T follicular helper cell (primary cell): ENCODE data around the gene CCDC117.
"Not testable (repeated sequence)": the region's sequence is repeated elsewhere in the genome, so short reads cannot be mapped to it uniquely, and the experiment has no call there.

Experiments
- DNase-seq: peaks from one replicate; pipeline ENCODE4 v3.0.0-alpha.2; 2020; ENCODE audit warnings: low read depth

Gene CCDC117

DNA sequence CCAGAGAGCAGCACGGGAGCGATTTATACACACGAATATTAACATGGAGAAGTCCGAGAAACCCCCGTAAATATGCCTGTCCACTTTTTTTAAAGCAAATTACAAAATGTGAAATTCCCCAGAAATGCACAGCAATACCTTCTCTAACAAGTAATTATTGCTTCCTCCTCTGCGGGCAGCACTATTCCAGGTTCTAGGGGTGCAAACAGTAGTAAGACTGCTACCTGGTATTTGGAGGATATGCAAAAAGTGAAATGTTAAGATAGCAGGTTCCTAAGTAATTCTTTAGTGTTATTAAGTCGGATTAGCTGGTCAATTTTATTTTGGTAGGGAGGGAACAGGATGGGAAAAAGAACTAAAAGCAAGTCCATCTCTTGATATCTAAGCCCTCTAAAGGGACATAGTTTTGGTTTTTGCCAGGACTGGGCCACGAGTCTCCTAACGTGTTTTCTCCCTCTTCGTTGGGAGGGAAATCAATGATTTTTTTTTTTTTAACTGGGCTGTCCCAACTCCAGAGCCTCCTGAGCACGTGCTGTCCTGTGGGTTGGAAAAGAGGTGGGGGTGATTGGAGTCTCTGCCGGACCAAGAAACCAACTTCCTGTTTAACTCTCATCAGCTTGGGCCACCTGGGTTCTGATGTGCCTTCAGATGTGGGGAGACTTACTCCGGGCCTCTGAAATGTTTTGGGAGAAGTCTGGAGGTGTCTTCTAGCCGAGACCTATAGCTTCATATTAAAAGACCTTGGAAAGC is 29.5 kb downstream of the CCDC117 start:
- no peak for DNase-seq

DNA sequence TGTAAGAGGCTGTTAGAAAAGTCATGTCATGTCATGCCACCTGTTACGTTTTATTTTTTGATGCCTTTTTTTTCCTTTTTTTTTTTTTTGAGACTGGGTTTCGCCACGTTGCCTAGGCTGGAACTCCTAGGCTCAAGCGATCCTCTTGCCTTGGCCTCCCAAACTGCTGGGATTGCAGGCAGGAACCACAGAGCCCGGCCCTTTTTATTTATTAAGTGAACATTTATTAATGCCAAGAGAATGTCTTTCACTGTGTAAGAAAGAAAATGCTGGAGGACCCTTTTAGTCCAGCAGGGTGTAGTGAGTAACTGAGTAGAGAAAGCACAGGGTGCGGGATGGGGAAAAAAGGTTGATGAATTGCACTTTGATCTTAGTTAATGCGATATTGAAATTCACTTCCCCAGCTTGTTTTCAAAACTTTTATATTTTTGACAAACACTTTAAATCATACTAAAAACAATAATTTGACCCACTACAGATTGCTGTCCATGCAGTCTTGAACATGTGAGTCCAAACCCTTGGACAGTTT is 30.2 kb downstream of the CCDC117 start:
- DNase-seq, result no peak

DNA sequence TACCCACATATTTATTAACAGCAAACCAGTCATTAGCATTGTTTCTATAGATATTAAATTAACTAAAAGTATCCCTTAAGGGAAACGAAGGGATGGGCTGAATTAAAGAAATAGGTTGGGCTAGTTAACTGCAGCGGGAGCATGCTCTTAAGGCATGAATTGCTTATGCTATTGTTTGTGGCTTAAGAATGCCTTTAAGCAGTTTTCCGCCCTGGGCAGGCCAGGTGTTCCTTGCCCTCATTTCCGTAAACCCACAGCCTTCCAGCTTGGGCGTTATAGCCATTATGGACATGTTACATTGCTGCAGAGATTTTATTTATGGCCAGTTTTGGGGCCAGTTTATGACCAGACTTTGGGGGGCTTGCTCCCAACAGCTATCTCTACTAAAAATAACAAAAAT is 32.9 kb downstream of the CCDC117 start:
- not testable (repeated sequence) for DNase-seq

DNA sequence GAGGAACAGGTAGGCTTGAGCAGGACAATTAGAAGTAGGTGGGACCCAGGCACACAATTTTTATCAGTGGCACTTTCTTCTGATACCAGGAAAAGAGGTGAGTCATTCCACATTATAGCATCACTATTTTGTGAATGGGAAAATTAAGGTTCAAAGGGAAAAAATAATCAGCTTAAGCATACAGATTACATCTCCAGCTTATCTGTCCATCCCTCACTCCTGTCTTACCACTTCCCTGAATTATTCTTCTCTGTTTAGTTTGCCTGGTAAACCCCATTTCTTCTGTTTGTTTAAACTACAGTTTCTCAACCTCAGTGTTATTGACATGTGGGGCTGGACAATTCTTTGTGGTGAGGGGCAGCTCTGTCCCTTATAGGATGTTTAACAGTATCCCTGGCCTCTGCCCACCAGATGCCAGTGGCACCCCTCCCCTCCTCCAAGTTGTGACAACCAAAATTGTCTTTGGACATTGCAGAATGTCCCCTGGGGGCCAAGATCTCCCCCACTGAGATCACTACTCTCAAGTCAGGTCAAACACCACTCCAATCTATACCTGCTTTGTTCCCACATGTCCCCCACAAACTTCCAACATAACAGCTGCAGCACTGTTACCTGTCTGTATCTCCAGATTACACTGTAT is 36.3 kb downstream of the CCDC117 start:
- DNase-seq, result no peak

DNA sequence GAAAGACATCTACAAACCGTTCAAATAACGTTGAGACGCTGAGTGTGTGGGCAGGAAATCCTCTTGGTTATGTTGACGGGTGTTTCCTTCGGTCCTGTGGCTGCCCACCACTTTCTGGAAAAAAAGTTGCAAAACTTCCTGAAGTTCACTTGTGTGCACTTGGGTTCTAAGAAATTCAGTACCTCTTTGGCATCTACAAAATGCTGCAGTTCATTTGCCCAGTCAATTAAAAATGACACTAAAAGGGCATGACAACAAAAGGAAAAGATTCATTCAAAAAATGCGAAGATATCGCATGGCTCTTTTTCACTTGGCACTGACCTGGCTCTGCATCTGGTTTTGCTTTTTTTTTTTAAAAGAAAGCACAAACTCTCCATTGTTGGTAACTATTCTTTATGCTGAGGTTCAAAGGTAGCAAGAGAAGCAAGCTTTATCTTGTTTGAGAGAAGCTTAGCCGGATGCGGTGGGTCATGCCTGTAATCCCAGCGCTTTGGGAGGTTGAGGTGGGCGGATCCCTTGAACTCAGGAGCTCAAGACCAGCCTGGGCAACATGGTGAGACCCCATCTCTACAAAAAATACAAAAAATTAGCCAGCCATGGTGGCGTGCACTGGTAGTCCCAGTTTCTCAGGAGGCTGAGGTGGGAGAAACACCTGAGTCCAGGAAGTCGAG is 38.5 kb downstream of the CCDC117 start:
- no peak for DNase-seq

DNA sequence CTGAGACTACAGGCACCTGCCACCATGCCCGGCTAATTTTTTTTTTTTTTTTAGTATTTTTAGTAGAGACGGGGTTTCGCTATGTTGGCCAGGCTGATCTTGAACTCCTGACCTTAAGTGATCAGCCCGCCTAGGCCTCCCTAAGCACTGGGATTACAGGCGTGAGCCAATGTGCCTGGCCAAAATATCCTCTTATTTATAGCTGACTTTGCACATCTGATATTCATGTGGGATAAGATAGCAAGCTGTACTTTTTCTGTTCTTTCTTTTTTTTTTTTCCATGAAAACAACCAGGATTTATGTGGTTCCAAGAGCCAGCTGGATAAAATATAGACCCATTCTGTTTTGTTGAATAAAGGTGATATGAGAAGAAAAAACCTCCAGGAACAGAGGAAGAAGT is 40.0 kb downstream of the CCDC117 start:
- no peak for DNase-seq

DNA sequence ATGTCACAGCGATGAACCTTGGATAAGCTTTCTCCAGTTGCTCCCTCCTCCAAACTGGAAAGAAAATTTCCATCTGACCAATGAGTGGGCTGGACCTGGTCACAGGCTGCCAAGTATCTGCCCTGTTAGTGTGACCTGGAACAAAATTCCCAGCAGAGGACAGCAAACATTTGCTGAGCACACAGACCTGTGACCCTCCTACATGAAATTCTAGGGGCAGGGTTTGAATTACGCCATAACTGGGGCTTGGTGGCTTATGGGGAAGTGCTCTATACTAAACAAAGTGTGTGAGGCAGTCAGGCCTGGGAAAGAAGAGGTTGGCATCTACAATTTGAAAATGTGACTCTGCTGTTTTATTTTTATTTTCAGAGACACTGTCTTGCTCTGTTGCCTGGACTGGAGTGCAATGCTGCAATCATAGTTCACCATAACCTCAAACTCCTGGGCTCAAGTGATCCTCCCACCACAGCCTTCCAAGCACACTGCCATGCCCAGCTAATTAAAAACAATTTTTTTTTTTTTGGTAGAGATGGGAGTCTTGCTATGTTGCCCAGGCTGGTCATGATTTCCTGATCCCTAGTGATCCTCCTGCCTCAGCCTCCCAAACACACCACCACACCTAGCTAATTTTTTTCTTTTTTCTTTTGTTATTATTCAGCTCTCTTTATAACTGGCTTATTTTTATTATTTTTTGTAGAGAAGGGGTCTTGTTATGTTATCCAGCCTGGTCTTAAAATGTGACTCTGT is 41.5 kb downstream of the CCDC117 start:
- no peak for DNase-seq

DNA sequence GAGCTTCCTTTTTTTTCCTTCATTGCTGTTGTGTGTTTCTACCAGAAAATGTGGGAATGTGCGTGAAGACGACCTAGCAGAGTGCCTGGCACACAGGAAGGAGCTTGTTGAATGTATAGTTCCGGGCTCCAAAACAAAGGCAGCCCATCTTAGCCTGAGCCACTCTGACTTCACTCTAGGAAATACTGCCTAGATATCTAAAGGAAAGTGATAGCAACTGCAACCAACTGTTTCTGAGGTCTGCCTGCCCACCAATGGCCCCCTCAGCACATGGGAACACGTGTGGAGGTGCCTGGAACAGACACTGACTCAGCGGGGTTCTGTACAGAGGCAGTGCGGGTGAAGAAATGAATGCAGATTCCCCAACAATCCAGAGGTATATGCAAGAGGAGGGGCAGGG is 42.6 kb downstream of the CCDC117 start:
- DNase-seq, result no peak

DNA sequence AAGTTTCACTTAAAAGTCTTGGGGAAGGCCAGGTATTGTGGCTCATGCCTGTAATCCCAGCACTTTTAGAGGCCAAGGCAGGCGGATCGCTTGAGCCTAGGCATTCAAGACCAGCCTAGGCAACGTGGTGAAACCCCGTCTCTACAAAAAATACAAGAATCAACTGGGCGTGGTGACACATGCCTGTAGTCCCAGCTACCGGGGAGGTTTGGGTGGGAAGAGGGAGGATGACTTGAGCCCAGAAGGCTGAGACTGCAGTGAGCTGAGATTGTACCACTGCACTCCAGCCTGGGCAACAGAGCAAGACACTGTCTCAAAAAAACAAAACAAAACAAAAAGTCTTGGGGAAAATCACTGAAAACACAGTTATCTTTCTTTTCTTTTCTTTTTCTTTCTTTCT is 43.2 kb downstream of the CCDC117 start:
- no peak for DNase-seq

DNA sequence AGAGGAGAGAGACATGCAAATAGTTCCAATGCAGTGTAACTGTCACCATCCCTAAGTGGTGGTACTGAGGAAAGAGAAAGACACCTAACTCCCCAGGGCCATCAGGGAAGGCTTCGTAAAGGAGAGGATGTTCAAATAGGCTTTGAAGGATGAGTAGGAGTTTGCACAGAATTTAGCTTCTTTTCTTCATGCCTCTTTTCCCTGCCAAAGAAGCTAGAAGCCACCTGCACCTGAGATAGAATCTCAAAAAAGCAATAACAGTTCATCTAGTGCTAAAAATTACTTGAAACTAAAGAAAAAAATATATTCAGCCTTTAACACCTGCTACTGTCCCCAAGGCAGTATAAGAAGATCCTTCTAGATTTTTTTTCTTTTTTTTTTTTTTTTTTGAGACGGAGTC is 44.6 kb downstream of the CCDC117 start:
- no peak for DNase-seq

DNA sequence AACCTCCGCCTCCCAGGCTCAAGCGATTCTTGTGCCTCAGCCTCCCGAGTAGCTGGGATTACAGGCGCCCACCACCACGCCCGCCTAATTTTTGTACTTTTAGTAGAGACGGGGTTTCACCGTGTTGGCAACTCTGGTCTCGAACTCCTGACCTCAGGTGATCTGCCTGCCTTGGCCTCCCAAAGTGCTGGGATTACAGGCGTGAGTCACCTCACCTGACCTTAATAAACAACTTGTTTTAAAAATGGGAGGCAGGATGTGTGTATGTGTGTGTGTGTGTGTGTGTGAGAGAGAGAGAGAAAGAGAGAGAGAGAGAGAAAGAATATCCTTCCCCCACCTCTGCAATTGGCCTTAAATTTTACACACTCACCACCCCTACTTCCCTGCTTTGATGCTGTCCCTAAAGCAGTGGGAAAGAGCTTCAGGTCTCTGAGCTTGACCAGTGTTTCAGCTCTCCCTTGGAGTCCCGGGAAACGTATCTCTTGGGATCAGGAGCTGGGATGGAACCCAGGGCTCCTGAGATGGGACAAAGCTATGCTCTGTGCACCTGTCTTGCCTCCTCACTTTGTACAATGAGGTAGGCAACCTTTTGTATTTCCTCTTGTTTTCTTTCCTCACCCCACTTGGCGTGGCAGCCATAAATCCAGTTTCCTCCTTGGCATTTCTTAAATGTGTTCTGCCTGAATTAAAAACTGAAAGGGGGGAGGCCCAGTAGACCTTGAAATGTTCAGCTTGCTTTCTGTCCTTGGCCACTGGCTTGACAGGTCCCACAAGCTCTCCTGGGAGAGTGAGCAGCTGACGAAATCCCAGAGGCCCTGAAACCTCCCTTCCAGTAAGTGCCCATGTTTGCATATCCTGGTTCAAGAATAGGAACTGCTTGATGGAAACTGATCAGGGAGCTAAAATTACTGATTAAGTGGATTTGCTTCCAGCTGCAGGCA is 45.7 kb downstream of the CCDC117 start:
- DNase-seq, result no peak

DNA sequence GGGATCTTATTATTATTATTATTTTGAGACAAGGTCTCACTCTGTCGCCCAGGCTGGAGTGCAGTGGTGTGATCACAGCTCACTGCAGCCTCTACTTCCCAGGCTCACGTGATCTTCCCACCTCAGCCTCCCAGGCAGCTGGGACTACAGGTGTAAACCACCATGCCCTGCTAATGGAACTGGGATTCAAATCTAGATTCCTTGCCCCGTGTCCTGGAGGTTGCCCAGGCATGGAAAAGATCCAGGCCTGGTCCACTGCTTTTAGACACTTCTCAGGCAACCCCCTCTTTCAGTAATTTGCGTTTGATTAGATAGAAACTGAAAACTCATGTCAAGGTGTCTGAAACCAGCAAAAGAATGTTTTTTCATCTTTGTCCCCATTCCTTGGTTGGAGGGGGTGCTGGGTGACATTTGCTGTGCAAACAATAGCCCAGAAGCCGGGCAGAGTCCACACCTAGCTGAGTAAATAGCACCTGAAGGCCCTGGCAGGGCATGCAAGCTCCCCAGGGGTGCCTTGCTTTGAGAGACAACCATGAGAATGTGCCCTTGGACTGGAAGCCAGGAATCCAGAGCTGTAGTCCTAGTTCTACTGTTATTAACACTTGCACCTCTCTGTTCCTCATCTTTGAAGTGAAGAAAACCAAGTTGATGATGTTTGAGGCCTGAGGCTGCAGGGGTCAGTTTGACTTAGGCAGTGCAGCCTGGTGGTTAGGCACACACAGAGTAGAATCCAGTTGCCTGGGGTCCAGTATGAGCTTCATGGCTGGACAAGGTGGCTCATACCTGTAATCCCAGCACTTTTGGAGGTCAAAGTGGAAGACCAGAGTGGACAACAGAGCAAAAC is 47.0 kb downstream of the CCDC117 start:
- DNase-seq, result no peak

DNA sequence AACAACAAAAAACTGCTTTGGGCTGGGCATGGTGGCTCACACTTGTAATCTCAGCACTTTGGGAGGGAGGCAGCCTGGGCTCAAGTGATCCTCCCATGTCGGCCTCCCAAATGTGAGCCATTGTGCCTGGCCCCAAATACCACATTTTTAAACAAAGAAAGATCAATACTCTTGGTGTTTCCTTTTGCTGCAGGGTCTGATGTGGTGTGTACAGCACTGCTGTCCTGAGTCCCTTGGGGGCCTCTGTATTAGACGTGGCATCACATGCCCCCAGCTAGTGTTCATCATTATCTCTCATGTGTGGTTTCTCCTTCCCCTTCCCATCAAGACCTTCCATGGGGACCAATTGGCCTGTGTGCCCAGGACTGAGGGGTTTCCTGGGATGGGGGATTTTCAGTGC is 48.4 kb downstream of the CCDC117 start:
- DNase-seq, result no peak

DNA sequence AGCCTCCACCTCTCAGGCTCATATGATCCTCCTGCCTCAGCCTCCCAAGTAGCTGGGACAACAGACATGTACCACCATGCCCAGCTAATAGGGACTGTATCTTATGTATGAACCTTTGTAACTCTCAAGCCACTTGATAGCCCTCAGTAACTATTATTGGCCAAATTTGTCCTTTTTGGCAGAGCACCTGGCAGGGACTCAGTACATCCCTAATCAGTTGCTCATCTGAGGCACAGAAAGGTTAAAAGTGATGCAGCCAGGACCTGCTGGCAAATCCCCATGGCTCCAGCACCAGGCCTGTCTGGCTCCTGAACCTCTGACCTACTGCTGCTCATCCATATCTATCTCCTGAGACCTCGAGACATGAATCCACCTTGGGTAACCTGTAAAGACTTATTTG is 49.0 kb downstream of the CCDC117 start:
- no peak for DNase-seq

DNA sequence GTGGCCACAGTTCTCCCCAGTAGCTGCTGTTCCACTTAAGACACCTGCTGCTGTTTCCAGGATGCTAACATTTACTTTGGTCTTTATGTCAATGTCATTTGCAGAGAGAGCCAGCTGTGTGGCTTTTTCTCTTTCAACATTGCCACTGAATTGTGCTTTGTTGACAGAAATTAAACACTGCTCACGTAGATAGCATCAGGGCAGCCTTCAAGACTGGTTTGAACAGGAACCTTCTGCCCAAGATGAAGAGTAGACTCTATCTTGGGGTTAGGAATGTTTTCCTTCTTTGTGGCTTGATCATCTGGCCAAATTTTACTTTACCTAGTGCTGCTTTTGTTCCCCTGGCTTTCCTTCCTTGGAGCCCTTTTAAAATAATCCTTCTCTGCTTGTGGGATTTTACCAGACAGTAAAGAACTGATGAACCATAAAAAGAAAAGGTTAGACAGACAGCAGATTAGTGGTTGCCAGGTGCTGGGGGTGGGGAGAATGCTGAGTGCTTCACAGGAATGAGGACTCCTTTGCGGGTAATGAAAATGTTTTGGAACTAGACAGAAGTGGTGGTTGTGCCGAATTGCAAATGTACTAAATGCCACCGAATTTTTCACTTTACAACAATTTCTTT is 50.5 kb downstream of the CCDC117 start:
- peak; percentile 32 for DNase-seq

DNA sequence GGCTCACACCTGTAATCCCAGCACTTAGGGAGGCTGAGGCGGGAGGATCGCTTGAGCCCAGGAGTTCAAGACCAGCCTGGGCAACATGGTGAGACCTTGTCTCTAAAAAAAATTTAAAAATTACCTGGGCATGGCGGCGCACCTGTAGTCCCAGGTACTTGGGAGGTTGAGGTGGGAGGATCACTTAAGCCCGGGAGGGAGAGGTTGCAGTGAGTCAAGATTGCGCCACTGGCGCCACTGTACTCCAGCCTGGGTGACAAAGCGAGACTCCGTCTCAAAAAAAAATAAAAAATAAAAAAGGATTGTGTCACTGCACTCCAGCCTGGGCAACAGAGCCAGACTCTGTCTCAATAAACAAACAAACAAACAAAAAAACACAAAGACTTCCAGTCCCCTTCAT is 52.0 kb downstream of the CCDC117 start:
- DNase-seq, result not testable (repeated sequence)

DNA sequence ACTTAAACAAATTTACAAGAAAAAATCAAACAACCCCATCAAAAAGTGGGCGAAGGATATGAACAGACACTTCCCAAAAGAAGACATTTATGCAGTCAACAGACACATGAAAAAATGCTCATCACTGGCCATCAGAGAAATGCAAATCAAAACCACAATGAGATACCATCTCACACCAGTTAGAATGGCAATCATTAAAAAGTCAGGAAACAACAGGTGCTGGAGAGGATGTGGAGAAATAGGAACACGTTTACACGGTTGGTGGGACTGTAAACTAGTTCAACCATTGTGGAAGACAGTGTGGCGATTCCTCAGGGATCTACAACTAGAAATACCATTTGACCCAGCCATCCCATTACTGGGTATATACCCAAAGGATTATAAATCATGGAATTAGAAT is 53.9 kb downstream of the CCDC117 start:
- not testable (repeated sequence) for DNase-seq

DNA sequence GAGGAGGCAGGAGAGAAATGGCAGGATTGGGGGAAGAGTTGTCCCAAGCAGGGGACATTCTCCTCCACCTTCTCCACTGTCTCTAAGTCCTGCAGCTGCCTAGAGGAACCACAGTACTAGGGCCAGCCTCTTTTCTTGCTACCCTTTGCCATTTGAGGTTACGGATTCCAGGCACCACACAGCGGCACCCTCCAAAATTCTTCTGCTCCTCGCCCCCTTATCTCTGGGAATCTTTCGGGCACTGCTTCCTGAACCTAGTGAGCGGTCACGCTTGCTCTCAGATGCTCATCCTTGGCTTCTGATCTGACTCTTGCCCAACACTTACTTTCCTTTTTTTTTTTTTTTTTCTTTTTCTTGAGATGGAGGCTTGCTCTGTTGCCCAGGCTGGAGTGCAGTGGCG is 54.4 kb downstream of the CCDC117 start:
- DNase-seq, result no peak

DNA sequence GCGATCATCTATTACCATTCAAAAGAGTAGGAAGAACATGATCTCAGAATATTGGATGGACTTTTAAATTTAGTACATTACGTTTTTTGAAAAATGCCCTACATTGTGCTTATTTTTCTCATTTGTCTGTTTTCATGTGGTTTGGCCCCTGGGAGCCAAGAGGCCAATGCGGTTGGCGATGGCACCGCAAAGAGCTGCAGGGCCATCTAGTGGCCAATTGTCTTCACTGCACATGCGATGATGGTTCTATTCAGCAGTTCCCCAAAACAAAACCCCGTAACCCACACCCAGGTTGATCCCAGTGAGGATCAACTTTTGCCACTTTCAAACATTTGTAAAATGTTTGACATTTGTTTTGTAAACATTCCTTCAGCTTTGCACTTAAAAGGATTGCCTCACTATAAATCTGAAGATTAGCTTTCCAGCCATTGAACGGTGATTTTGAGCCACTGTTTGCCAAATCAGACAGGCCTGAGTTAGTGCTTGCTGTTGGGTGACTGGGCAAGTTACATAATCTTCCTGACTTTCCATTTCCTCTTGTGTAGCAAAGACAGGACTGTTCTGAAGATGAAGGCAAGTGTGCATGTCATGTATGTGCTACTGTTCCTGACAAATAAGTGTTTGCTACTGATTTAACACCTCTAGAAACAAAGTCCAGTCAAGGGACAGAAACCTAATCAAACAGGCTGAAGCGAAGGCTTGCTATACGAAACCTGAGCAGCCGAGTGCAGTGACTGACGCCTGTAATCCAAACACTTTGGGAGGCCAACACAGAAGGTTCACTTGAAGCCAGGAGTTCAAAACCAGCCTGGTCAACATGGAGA is 57.1 kb downstream of the CCDC117 start:
- peak; percentile 58 for DNase-seq
